Measurements from ENCODE around the gene PRR7. TPM values are rescaled to one million over a fixed set of nuclear protein-coding genes. Genes with fewer than 3 reads are reported as not detected.
A peak's percentile ranks its signal among the peaks of the same experiment; 100 is the strongest.

Gene PRR7
- total and polyA plus RNA-seq, 2 of the 4 experiments (the other 2 are of a cell fraction), result 1.1 to 10.1 TPM

GRCh38 chr5:177496727-177497291, 50.2 kb downstream of the PRR7 start:
- WGBS, 2 experiments (ENCODE audit: extremely low coverage in 2 of 2, insufficient read length in 1 of 2), result 0% methylated on average over 3 of the region's 29 CpGs; no CpG with 5 or more reads in 1 of the 2 experiments
- Histone ChIP-seq H3K9ac (ENCODE audit: low read depth, low read length) (peak overlapping the region; percentile 100), H3K79me1 (ENCODE audit: low read depth in 1 of 2, low read length in 2 of 2) (peaks cover 21 to 57% of the 10 kb centered on the region in 2 experiments), H4K91ac (ENCODE audit: insufficient read depth, low read depth, low read length) (peak overlapping the region; percentile 99), H3K27me3 (ENCODE audit: control insufficient read depth, insufficient read depth, low read length) (no peaks in the 10 kb centered on the region), H2BK5ac (ENCODE audit: low read depth, low read length, poor library complexity, severe bottlenecking) (peak overlapping the region; percentile 100), H3K56ac (ENCODE audit: extremely low read depth, insufficient read depth, low read length) (peak overlapping the region; percentile 90), H3K9me1 (ENCODE audit: insufficient read depth, low read length) (peaks cover 9% of the 10 kb centered on the region), H3K36me3 (ENCODE audit: control insufficient read depth, insufficient read depth, low read length) (peaks cover 36% of the 10 kb centered on the region), H3K23ac (ENCODE audit: low read depth, low read length) (peak overlapping the region; percentile 98), H3K4ac (ENCODE audit: low read depth, low read length) (peak overlapping the region; percentile 100), H2AFZ (replicated peaks; ENCODE audit: low read length, poor library complexity) (peak overlapping the region; percentile 82), H4K20me1 (ENCODE audit: insufficient read depth, low read length) (peaks cover 52% of the 10 kb centered on the region), H3K4me3 (ENCODE audit: insufficient read depth, low read depth, low read length) (peak overlapping the region; percentile 91), H3K9me3 (ENCODE audit: control insufficient read depth, insufficient read depth, low read length) (no peaks in the 10 kb centered on the region), H2BK120ac (ENCODE audit: low read depth, low read length) (peak overlapping the region; percentile 93), H3K4me2 (ENCODE audit: low read depth, low read length) (peak overlapping the region; percentile 82), H4K8ac (ENCODE audit: low read depth in 2 of 2, low read length in 2 of 2) (peak overlapping the region; percentile 96 to 97), H2BK15ac (ENCODE audit: low read depth, low read length) (peak overlapping the region; percentile 68; the same call in 1 of the 3 replicates), H3K27ac (ENCODE audit: insufficient read depth, low read length) (peak overlapping the region; percentile 100), H3K18ac (ENCODE audit: low read depth, low read length) (peak overlapping the region; percentile 94), H4K5ac (ENCODE audit: low read depth, low read length) (peak overlapping the region; percentile 95), H2AK9ac (replicated peaks; ENCODE audit: low read depth, low read length, poor library complexity) (peak overlapping the region; percentile 100), H3K14ac (replicated peaks; ENCODE audit: low read depth, low read length) (peak overlapping the region; percentile 99), H2AK5ac (ENCODE audit: low read depth, low read length) (peak overlapping the region; percentile 100), H3K4me1 (ENCODE audit: control insufficient read depth, insufficient read depth, low read length) (peaks cover 40% of the 10 kb centered on the region), H2BK20ac (ENCODE audit: low read depth, low read length) (peak overlapping the region; percentile 41; the same call in 1 of the 2 replicates)
- intact Hi-C loops (cut with micrococcal nuclease) (loop anchor here (1.0 to 2.0 kb wide), 2 partner anchors 24 to 41 kb away; partner anchors contain the start of gene DBN1), dilution Hi-C loops (cut with HindIII; ENCODE audit: low sequenced_read_pairs, unreplicated experiment) (no loop called here), in situ Hi-C loops (cut with MboI; ENCODE audit: low sequenced_read_pairs) (no loop called here)
- ChIA-PET CTCF (interaction anchor here (0.7 to 1.0 kb wide), 3 partner anchors 93 to 106 kb away, joined by 3 to 4 read pairs (median 3); partner anchors contain the start of gene PFN3), POLR2A (ENCODE audit: unreplicated experiment) (interaction anchor here (0.6 to 1.3 kb wide), 6 partner anchors 19 to 529 kb away, joined by 3 to 4 read pairs (median 4); partner anchors contain the start of genes DDX41 and GRK6)
- no TSS peak for BruUV-seq (replicated peaks)
- DNase-seq (peak; percentile 94), ATAC-seq (ENCODE audit: low read depth) (peak; percentile 27)
- TF ChIP-seq CEBPB (IDR thresholded peaks at IDR 0.05; ENCODE audit: low read depth, low read length), result no peak
- TF ChIP-seq MAFK (IDR thresholded peaks at IDR 0.05; ENCODE audit: low read depth, low read length), result no peak
- TF ChIP-seq RAD21 (IDR thresholded peaks at IDR 0.05; ENCODE audit: low read length), result no peak
- no peak for TF ChIP-seq RCOR1 (IDR thresholded peaks at IDR 0.05; ENCODE audit: insufficient replicate concordance, low read length)
- TF ChIP-seq ELK1 (IDR thresholded peaks at IDR 0.05; ENCODE audit: borderline replicate concordance, low read depth, low read length), result no peak
- TF ChIP-seq, protein P1, sequence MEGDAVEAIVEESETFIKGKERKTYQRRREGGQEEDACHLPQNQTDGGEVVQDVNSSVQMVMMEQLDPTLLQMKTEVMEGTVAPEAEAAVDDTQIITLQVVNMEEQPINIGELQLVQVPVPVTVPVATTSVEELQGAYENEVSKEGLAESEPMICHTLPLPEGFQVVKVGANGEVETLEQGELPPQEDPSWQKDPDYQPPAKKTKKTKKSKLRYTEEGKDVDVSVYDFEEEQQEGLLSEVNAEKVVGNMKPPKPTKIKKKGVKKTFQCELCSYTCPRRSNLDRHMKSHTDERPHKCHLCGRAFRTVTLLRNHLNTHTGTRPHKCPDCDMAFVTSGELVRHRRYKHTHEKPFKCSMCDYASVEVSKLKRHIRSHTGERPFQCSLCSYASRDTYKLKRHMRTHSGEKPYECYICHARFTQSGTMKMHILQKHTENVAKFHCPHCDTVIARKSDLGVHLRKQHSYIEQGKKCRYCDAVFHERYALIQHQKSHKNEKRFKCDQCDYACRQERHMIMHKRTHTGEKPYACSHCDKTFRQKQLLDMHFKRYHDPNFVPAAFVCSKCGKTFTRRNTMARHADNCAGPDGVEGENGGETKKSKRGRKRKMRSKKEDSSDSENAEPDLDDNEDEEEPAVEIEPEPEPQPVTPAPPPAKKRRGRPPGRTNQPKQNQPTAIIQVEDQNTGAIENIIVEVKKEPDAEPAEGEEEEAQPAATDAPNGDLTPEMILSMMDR (conservative IDR thresholded peaks at IDR 0.05; ENCODE audit: low read depth, low read length), result no peak
- TF ChIP-seq RFX5 (IDR thresholded peaks at IDR 0.05; ENCODE audit: low read depth, low read length), result no peak
- peak; percentile 25; the same call in 1 of the 2 replicates for TF ChIP-seq CHD1 (IDR thresholded peaks at IDR 0.05; ENCODE audit: low read depth, low read length)
- peak; percentile 52; the same call in 1 of the 2 replicates for TF ChIP-seq FOS (IDR thresholded peaks at IDR 0.05; ENCODE audit: low read depth, low read length)
- no peak for TF ChIP-seq USF2 (IDR thresholded peaks at IDR 0.05; ENCODE audit: low read depth, low read length)
- TF ChIP-seq POLR2A (IDR thresholded peaks at IDR 0.05; ENCODE audit: low read depth, low read length), result peak; percentile 67; the same call in 1 of the 2 replicates
- TF ChIP-seq MAZ (IDR thresholded peaks at IDR 0.05; ENCODE audit: borderline replicate concordance, low read depth, low read length), result peak; percentile 95
- TF ChIP-seq SMC3 (IDR thresholded peaks at IDR 0.05; ENCODE audit: low read depth, low read length), result no peak
- no peak for TF ChIP-seq NFE2L2 (IDR thresholded peaks at IDR 0.05; ENCODE audit: low read depth, low read length)

Data from IMR-90 (cell line).